GM18499 (cell line): ENCODE results near the gene PPP1R1B.

Source experiments
- ATAC-seq: cut with Tn5 transposase; IDR thresholded peaks from one replicate; pipeline ENCODE4 v1.9.1; 2021; ENCODE audit warnings: moderate number of reproducible peaks; ENCODE audit not compliant: insufficient read depth, unreplicated experiment

PPP1R1B gene

DNA sequence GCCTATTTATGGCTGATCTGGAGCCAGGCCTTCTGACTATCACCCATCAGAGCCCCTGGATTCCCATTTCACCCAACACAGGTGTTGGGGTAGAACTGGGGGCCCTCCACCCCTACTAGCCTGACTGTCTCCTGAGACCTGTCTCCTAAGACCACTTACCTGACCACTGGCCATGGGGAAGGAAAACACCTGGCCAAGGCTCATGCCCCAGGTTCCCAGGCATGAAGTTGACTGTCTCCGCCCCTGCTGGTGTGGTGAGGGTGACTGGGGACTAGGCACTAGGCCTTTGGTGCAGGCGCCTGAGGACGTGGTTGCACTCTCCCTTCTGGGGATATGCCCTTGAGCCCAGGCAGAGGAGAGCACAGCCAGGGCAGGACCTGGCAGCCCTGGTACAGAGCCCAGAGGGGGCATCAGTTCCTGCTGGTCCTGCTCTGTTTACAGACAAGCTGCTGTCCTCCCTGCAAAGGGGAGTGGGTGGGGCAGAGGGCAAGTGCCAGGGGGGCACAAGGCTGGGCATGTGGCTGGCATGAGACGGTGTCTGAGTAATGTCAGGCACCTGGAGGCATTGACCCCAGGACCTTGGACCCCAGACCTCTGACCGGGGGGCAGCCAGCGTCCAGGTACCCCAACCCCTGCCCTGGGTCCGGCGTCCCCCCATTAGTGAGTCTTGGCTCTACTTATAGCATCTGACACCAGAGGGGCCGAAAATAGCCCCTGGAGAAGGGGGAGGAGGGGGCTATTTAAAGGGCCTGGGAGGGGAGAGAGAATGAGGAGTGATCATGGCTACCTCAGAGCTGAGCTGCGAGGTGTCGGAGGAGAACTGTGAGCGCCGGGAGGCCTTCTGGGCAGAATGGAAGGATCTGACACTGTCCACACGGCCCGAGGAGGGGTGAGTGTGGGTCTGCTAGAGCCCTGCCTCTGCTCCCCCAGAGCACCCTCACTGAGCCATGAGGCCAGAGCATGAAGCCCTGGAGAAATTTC, 38.1 kb downstream of the PPP1R1B start, which contains the start of gene TCAP:
TSS of gene TCAP (plus strand) at position 769 of the 981 bp plus-strand sequence. CDS start at position 780, 11 bp downstream.
- no peak for ATAC-seq

DNA sequence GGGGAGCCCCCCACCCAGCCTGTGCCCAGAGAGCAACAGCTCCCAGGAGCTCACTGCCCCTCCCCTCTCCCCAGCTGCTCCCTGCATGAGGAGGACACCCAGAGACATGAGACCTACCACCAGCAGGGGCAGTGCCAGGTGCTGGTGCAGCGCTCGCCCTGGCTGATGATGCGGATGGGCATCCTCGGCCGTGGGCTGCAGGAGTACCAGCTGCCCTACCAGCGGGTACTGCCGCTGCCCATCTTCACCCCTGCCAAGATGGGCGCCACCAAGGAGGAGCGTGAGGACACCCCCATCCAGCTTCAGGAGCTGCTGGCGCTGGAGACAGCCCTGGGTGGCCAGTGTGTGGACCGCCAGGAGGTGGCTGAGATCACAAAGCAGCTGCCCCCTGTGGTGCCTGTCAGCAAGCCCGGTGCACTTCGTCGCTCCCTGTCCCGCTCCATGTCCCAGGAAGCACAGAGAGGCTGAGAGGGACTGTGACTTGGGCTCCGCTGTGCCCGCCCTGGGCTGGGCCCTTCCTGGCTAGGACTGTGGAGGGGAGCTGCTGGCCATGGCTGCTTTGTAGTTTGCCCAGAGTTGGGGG, 39.0 kb downstream of the PPP1R1B start:
- ATAC-seq, result no peak

DNA sequence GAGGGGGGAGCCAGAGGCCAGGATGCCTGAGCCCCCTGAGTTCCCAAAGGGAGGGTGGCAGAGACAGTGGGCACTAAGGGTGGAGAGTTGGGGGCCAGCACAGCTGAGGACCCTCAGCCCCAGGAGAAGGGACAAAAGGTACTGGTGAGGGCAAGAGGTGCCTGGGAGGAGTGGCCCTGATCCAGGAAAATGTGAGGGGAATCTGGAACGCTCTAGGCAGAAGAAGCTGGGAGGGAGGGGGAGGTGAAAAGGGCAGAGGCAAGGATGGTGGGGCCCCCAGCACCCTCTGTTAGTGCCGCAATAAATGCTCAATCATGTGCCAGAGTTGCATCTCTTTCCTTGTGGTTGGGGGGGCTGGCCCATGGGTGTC, 39.5 kb downstream of the PPP1R1B start:
- ATAC-seq, result no peak

DNA sequence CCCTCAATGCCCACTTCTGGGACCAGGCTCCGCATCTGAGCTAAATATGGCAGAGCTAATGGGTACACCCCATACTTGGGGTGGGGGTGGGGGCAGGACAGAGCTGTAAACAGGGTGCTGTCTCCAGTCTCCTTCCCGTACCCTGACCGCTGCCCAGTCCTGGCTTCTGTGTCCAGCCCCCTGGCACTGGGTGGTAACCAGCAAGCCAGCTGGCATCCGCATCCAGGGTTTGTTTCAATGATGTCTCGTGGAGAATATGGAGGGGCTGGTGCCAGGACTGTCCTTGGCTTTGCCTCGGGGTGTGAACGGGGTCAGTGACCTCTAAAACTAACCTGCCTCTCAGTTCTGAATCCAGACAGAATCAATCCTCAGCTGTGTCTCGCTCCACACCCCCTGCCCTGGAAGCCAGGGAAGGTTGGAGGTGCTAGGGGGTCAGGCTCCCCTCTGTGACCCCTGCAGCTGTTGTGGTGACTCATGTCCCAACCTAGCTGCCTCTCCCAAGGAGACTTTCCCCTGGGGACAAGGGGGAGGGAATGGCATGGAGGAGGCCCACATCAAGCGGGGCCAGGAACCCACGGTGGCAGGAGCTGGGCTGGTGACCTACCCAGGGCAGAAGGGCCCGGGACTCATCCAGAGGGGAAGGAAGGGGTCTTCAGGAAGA, 40.0 kb downstream of the PPP1R1B start:
- ATAC-seq, result no peak

DNA sequence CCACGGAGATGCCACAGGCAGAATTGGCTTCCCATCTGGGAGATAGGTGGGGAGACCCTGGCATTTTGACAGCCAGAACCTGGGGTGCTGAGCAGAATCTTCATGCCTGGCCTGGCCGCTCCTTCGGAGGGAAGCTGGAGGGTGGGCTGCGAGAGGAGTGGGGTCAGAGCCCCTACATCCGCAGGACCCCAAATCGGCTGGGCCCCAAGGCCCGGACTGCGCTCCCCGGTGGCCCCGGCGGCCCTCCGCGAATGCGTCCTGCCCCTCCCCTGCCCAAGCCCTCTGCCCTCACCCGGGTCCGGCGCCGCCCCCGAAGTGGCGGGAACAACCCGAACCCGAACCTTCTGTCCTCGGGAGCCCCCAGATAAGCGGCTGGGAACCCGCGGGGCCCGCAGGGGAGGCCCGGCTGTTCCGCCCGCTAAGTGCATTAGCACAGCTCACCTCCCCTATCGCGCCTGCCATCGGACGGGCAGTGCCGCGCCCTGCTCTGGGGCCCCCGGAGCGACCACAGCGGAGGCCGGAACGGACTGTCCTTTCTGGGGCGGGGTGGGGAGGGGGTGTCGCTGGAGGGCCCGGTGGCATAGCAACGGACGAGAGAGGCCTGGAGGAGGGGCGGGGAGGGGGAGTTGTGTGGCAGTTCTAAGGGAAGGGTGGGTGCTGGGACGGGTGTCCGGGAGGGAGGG, 40.7 kb downstream of the PPP1R1B start:
- ATAC-seq, result no peak

GRCh38 chr17:39667945-39668924, 41.5 kb downstream of the PPP1R1B start, which contains the start of gene PNMT:
TSS of gene PNMT (plus strand) at chr17:39668453. CDS start at chr17:39668476, 23 bp downstream.
- no peak for ATAC-seq

DNA sequence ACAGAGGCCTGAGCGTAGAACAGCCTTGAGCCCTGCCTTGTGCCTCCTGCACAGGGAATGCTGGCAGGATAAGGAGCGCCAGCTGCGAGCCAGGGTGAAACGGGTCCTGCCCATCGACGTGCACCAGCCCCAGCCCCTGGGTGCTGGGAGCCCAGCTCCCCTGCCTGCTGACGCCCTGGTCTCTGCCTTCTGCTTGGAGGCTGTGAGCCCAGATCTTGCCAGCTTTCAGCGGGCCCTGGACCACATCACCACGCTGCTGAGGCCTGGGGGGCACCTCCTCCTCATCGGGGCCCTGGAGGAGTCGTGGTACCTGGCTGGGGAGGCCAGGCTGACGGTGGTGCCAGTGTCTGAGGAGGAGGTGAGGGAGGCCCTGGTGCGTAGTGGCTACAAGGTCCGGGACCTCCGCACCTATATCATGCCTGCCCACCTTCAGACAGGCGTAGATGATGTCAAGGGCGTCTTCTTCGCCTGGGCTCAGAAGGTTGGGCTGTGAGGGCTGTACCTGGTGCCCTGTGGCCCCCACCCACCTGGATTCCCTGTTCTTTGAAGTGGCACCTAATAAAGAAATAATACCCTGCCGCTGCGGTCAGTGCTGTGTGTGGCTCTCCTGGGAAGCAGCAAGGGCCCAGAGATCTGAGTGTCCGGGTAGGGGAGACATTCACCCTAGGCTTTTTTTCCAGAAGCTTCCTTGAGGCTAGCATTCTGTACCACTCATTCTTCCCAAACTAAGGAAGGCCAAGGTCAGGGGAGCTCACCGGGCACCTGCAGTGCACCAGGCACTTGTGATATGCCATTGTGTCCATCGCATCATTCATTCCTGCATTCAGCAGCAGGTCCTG, 43.4 kb downstream of the PPP1R1B start:
- no peak for ATAC-seq

DNA sequence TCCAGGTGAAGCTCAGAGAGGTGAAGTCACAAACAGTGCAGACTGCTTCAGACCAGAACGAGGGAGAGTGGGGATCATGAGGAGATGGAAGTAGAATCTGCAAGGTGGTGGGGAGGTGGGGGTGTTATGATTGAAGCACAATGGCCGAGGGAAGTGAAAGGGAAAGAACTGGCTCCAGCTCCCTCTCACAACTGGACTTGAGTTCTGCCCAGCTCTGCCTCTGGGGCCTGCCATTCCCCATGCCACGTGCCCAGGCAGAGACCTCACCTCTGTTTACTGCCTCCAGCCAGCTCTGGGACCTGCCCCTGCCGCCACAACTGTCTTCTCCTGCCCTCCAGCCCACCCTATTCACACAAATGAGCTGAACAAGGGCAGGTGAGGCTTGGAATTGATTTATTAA, 44.0 kb downstream of the PPP1R1B start:
- no peak for ATAC-seq

DNA sequence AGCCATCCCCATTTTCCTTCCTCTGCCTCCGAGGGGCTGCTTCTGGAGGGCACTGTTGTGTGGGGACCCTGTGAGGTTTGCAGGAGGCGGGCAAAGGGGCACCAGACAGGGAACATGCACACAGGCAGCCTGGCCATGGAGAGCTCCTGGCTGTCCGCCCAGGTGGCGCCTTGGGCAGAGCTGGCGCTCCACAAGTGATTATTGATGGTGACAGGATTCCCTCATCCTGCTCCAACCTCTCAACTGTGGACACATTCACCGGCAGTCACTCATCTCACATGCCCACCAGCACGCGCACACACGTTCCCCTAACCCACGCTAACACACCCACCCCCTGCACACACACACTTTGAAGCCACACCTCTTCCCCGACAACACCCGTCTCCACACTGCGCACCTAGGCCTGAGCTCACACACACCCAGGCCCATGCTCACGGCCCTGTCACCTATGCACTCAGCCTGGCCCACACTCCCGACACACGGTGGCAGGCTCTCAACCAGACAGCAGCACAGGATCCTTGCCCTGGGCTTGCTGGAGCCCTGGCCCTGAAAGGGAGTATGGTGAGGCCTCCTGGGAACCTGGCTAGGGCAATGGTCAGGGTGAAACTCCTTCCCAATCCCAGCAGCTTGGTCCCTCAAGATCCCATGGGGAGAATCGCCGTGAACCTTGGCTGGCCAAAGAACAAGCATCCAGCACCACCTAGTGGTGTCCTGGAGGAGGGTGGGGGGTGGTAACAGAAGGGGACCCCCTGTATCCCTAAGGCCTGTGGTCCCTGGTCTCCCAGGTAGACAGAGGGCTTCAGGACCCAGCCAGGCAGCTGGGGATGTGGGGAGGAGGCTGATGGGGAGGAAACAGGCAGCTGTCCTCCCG, 45.1 kb downstream of the PPP1R1B start:
- no peak for ATAC-seq

GRCh38 chr17:39672522-39673334, 46.0 kb downstream of the PPP1R1B start:
- no peak for ATAC-seq

GRCh38 chr17:39673335-39674081, 46.8 kb downstream of the PPP1R1B start:
- no peak for ATAC-seq

DNA sequence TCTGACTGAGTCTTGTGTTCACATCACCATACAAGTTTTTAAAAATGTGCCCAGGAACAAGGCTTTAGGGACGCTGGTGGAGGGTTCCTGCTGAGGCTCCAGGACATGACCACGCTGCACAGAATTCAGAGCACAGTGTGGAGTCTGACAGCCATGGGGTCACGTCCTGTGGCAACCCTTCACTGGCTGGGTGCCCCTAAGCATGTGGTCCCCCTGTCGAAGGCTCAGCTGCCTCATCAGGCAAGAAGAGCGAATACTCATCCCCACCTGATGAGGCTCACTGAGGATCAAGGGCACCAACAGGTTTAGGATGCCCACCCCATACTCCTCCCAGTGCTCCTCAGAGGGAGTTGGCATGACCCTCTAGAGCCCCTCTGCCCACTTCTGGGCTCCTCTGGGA, 47.4 kb downstream of the PPP1R1B start:
- no peak for ATAC-seq

DNA sequence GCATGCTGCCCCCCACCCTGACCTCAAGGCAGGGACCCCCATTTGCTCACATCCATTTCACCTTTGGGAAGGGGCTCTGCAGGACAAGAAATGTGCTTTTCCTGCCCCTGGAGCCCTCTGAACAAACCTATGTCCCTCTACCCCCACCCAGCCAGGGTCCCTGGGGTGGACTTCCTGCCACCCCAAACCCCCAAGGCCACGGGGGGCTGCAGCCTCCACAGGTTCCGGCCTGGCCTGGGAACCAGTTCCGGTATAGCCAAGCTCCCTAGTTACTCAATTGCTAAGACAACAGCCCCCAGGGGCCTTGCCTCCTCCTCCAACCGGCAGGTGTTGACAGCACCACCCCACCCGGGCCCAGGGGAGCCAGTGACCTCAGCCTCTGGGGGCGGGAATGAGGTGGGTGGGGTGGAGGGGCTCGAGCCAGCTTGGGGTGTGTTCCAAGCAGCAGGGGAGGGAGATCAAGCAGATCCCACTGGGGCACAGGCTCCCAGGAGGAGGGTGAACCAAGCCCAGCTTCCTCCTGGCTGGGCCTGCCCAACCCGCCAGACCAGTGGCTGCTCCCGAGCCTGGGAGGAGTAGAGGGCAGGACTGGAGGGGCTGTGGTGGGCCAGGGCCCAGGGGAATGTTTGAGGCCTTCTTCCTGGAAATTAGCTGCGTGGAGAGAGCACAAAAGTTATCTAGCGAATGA, 48.1 kb downstream of the PPP1R1B start:
- no peak for ATAC-seq

GRCh38 chr17:39675390-39676082, 48.8 kb downstream of the PPP1R1B start:
- ATAC-seq, result no peak
